Upper lobe of left lung (tissue), 6 donors: ENCODE measurements around the gene TTF1. TPM values are rescaled to one million over a fixed set of nuclear protein-coding genes. Genes with fewer than 3 reads are reported as not detected.
A peak's percentile ranks its signal among the peaks of the same experiment; 100 is the strongest.

Experiments
- ATAC-seq, 2 donors: fragments of 200-7000 bp; cut with Tn5 transposase; one replicate each; pipeline ENCODE4 v1.9.1; 2022; ENCODE audit warnings: mild to moderate bottlenecking in 2 of 2, moderate library complexity in 2 of 2; ENCODE audit not compliant: low FRiP score in 2 of 2
- DNase-seq, 2 donors: peaks; one replicate each; pipeline ENCODE4 v3.0.0-alpha.2; 2019 to 2020
- H3K27ac ChIP-seq, 4 donors: fragments of 200-600 bp; sonication (generic); one replicate each; pipeline ENCODE4 v1.5.1; 2016 to 2019
- H3K27me3 ChIP-seq, 4 donors: fragments of 200-600 bp; sonication (generic); one replicate each; pipeline ENCODE4 v1.5.1; 2017 to 2019
- H3K36me3 ChIP-seq, 4 donors: fragments of 200-600 bp; sonication (generic); one replicate each; pipeline ENCODE4 v1.5.1; 2016 to 2019
- H3K4me1 ChIP-seq, 4 donors: fragments of 200-600 bp; sonication (generic); one replicate each; pipeline ENCODE4 v1.5.1; 2018 to 2019
- H3K4me3 ChIP-seq, 4 donors: fragments of 200-600 bp; sonication (generic); one replicate each; pipeline ENCODE4 v1.5.1; 2017 to 2019; ENCODE audit warnings: mild to moderate bottlenecking in 2 of 4, moderate library complexity in 1 of 4
- H3K9me3 ChIP-seq, 4 donors: fragments of 200-600 bp; sonication (generic); one replicate each; pipeline ENCODE4 v1.5.1; 2018 to 2019
- CTCF ChIP-seq, 6 experiments: fragments of 450-650 bp in 4 of 6; fragments of 200-600 bp in 2 of 6; sonication (generic) in 2 of 6; IDR thresholded peaks; one replicate each; pipeline ENCODE4 v1.5.1; 2016 to 2019; ENCODE audit warnings: antibody characterized with exemption in 6 of 6
- EP300 ChIP-seq, 4 donors: sonication (generic); formaldehyde crosslinking; IDR thresholded peaks; one replicate each; pipeline ENCODE4 v1.5.1; 2017; ENCODE audit warnings: antibody characterized with exemption in 4 of 4, control low read depth in 2 of 4
- POLR2A ChIP-seq, 4 donors: fragments of 450-650 bp; IDR thresholded peaks; one replicate each; pipeline ENCODE4 v1.5.1; 2016 to 2017; ENCODE audit warnings: antibody characterized with exemption in 4 of 4, mild to moderate bottlenecking in 2 of 4
- POLR2AphosphoS5 ChIP-seq, 2 donors: sonication (generic); formaldehyde crosslinking; IDR thresholded peaks; one replicate each; pipeline ENCODE4 v1.5.1; 2017; ENCODE audit warnings: antibody characterized with exemption in 2 of 2
- WGBS, 2 donors: methylation state at CpG; one replicate each; pipeline ENCODE4 v1.1.5; 2017 to 2018; 5-methylcytosine and 5-hydroxymethylcytosine counted together
- total RNA-seq, 6 donors: library from RNA; depleted of rRNA in 4 of 6; stranded (reverse); fragments of >200 nt in 4 of 6; gene quantifications; one replicate each; pipeline versions ENCODE4 v1.1.0 to v1.2.1, GENCODE V29; 2016 to 2021
- donor health status: DM: no; HTN: no; CAD: no; lungs with moderate emphysema.
- donor health status: DM: no; HTN: yes; CAD: no; lungs with severe emphysema.

The TTF1 gene
- total RNA-seq, 6 donors from 2014 or later, result 7.7 to 16.9 (median 12.3) TPM

GRCh38 chr9:132354637-132355355, 51.8 kb downstream of the TTF1 start, which contains the start of gene SETX:
Gene SETX (minus strand): TSS chr9:132354986. CDS start chr9:132349428, 5,558 bp downstream.
- peak; percentile 98 to 100 for DNase-seq
- H3K4me3 ChIP-seq, result peak within 1 kb of the TSS; percentile 66 to 78 (median 72)
- peak within 1 kb of the TSS; percentile 87 to 94 (median 92) for H3K27ac ChIP-seq
- no peaks in the 10 kb centered on the region for H3K27me3 ChIP-seq
- H3K36me3 ChIP-seq, result peaks cover 2 to 29% (median 5%) of the 10 kb centered on the region in 4 donors
- ATAC-seq, result peak; percentile 99 to 100
- no peaks in the 10 kb centered on the region for H3K9me3 ChIP-seq
- 0% methylated on average over 26 to 31 of the region's 82 CpGs for WGBS, 2 donors
- peaks cover 38 to 49% (median 41%) of the 10 kb centered on the region in 4 donors for H3K4me1 ChIP-seq
- TF ChIP-seq EP300 (IDR thresholded peaks at IDR 0.05), result peak in 1 of 4 donors; percentile 35
- TF ChIP-seq POLR2AphosphoS5 (IDR thresholded peaks at IDR 0.05), result peak; percentile 91 to 97
- peak; percentile 69 to 99 (median 92) for TF ChIP-seq POLR2A (IDR thresholded peaks at IDR 0.05)
- TF ChIP-seq CTCF (IDR thresholded peaks at IDR 0.05), result peak in 2 of 6 experiments; percentile 44 to 50

- TF ChIP-seq CTCF (IDR thresholded peaks at IDR 0.05) (no peak), POLR2A (IDR thresholded peaks at IDR 0.05) (no peak), POLR2AphosphoS5 (IDR thresholded peaks at IDR 0.05) (no peak), EP300 (IDR thresholded peaks at IDR 0.05) (no peak)
- 47 to 60% methylated on average over 3 of the region's 3 CpGs for WGBS, 2 donors
- Histone ChIP-seq H3K4me3 (peak overlapping the region in 2 of 4 donors; percentile 27 to 32), H3K27me3 (no peaks in the 10 kb centered on the region), H3K4me1 (peaks cover 40 to 52% (median 41%) of the 10 kb centered on the region in 4 donors), H3K27ac (peak overlapping the region in 3 of 4 donors; percentile 45 to 68 (median 48)), H3K9me3 (no peaks in the 10 kb centered on the region), H3K36me3 (peaks cover 14 to 62% (median 33%) of the 10 kb centered on the region in 4 donors)
- DNase-seq, result no peak
- no peak for ATAC-seq
Observed at GRCh38 chr9:132351404-132352045, 55.1 kb downstream of the TTF1 start.

GRCh38 chr9:132350861-132351315, 55.8 kb downstream of the TTF1 start:
- peaks cover 18 to 68% (median 38%) of the 10 kb centered on the region in 4 donors for H3K36me3 ChIP-seq
- H3K27ac ChIP-seq, result peak overlapping the region; percentile 44 to 68 (median 46)
- 20 to 23% methylated on average over 6 of the region's 6 CpGs for WGBS, 2 donors
- no peaks in the 10 kb centered on the region for H3K27me3 ChIP-seq
- TF ChIP-seq POLR2A (IDR thresholded peaks at IDR 0.05), result no peak
- no peak for TF ChIP-seq EP300 (IDR thresholded peaks at IDR 0.05)
- TF ChIP-seq CTCF (IDR thresholded peaks at IDR 0.05), result no peak
- no peak for TF ChIP-seq POLR2AphosphoS5 (IDR thresholded peaks at IDR 0.05)
- H3K4me1 ChIP-seq, result peaks cover 40 to 52% (median 41%) of the 10 kb centered on the region in 4 donors
- DNase-seq, result no peak
- ATAC-seq, result no peak
- no peaks in the 10 kb centered on the region for H3K9me3 ChIP-seq
- H3K4me3 ChIP-seq, result peak overlapping the region in 3 of 4 donors; percentile 3 to 32 (median 27)

GRCh38 chr9:132348676-132349075, 58.0 kb downstream of the TTF1 start:
- DNase-seq, result no peak
- Histone ChIP-seq H3K36me3 (peaks cover 38 to 90% (median 60%) of the 10 kb centered on the region in 4 donors), H3K4me3 (no peak overlapping the region), H3K27me3 (no peaks in the 10 kb centered on the region), H3K9me3 (no peaks in the 10 kb centered on the region), H3K27ac (no peak overlapping the region), H3K4me1 (peaks cover 35 to 42% (median 39%) of the 10 kb centered on the region in 4 donors)
- 64 to 67% methylated on average over 5 of the region's 5 CpGs for WGBS, 2 donors
- TF ChIP-seq EP300 (IDR thresholded peaks at IDR 0.05), result no peak
- no peak for ATAC-seq

GRCh38 chr9:132346177-132346576, 60.5 kb downstream of the TTF1 start:
- WGBS, 2 donors, result 77 to 89% methylated on average over 5 of the region's 5 CpGs
- no peak for TF ChIP-seq CTCF (IDR thresholded peaks at IDR 0.05)
- TF ChIP-seq POLR2AphosphoS5 (IDR thresholded peaks at IDR 0.05), result no peak
- peaks cover 10 to 17% (median 14%) of the 10 kb centered on the region in 4 donors for H3K4me1 ChIP-seq
- no peaks in the 10 kb centered on the region for H3K9me3 ChIP-seq
- H3K36me3 ChIP-seq, result peaks cover 59 to 93% (median 82%) of the 10 kb centered on the region in 4 donors
- no peaks in the 10 kb centered on the region for H3K27me3 ChIP-seq
- DNase-seq (no peak), ATAC-seq (no peak)
- H3K27ac ChIP-seq, result no peak overlapping the region
- no peak overlapping the region for H3K4me3 ChIP-seq
